ENCODE results near the gene USP17L28.
A peak's percentile ranks its signal among the peaks of the same experiment; 100 is the strongest.
"Not testable (repeated sequence)": the region's sequence is repeated elsewhere in the genome, so short reads cannot be mapped to it uniquely, and the experiment has no call there.

USP17L28 gene

GRCh38 chr4:9348593-9348992, at the start of gene USP17L28:
Gene USP17L28 (plus strand): TSS chr4:9348893. CDS start chr4:9348893, 0 bp downstream.
- not testable (repeated sequence) for DNase-seq

GRCh38 chr4:9324191-9324590, 24.5 kb upstream of the USP17L28 start:
- not testable (repeated sequence) for DNase-seq

- DNase-seq: not testable (repeated sequence)
Observed at GRCh38 chr4:9324865-9325264, 23.8 kb upstream of the USP17L28 start, which contains the start of gene USP17L24. Gene USP17L24 (plus strand): TSS chr4:9325165. CDS start chr4:9325165, 0 bp downstream.

GRCh38 chr4:9329611-9330010, 19.1 kb upstream of the USP17L28 start, which contains the start of gene USP17L25:
Gene USP17L25 (plus strand): TSS chr4:9329911. CDS start chr4:9329911, 0 bp downstream.
- not testable (repeated sequence) for DNase-seq

- not testable (repeated sequence) for DNase-seq
Observed at GRCh38 chr4:9334358-9334757, 14.3 kb upstream of the USP17L28 start, which contains the start of gene USP17L26. Gene USP17L26 (plus strand): TSS chr4:9334658. CDS start chr4:9334658, 0 bp downstream.

GRCh38 chr4:9339103-9339502, 9.6 kb upstream of the USP17L28 start, which contains the start of gene USP17L5:
Gene USP17L5 (plus strand): TSS chr4:9339403. CDS start chr4:9339403, 0 bp downstream.
- not testable (repeated sequence) for DNase-seq

GRCh38 chr4:9343848-9344247, 4.8 kb upstream of the USP17L28 start, which contains the start of gene USP17L27:
Gene USP17L27 (plus strand): TSS chr4:9344148. CDS start chr4:9344148, 0 bp downstream.
- DNase-seq: not testable (repeated sequence)

- not testable (repeated sequence) for DNase-seq
Observed at GRCh38 chr4:9350866-9351265, 2.2 kb downstream of the USP17L28 start.

GRCh38 chr4:9353338-9353737, 4.6 kb downstream of the USP17L28 start, which contains the start of gene USP17L29:
Gene USP17L29 (plus strand): TSS chr4:9353638. CDS start chr4:9353638, 0 bp downstream.
- not testable (repeated sequence) for DNase-seq

- DNase-seq: not testable (repeated sequence)
Observed at GRCh38 chr4:9362829-9363228, 14.1 kb downstream of the USP17L28 start, which contains the start of gene USP17L30. Gene USP17L30 (plus strand): TSS chr4:9363129. CDS start chr4:9363129, 0 bp downstream.

GRCh38 chr4:9379881-9380280, 31.2 kb downstream of the USP17L28 start:
- not testable (repeated sequence) for DNase-seq

GRCh38 chr4:9381012-9381534, 32.4 kb downstream of the USP17L28 start:
- not testable (repeated sequence) for DNase-seq

- DNase-seq: no peak
Observed at GRCh38 chr4:9384126-9384525, 35.4 kb downstream of the USP17L28 start.

GRCh38 chr4:9389001-9389400, 40.3 kb downstream of the USP17L28 start:
- peak; percentile 31 to 33 for DNase-seq
